Iris pigment epithelial cell (primary cell): ENCODE results near the gene TMEM164.

Experiments
- DNase-seq: peaks from one replicate; pipeline ENCODE4 v3.0.0-alpha.2; 2011; ENCODE audit warnings: low read depth

The TMEM164 gene

GRCh38 chrX:110081320-110081719 lies 78.4 kb downstream of the TMEM164 start:
- no peak for DNase-seq

- DNase-seq, result peak; percentile 52
These were observed 78.8 kb downstream of the TMEM164 start for GRCh38 chrX:110081740-110082139.

GRCh38 chrX:110082161-110082560 lies 79.2 kb downstream of the TMEM164 start:
- peak; percentile 93 for DNase-seq

- DNase-seq, result peak; percentile 69
These were observed 83.4 kb downstream of the TMEM164 start for GRCh38 chrX:110086162-110086915.

GRCh38 chrX:110086916-110087484 lies 84.1 kb downstream of the TMEM164 start:
- DNase-seq, result peak; percentile 95

- DNase-seq, result peak; percentile 95
These were observed 84.8 kb downstream of the TMEM164 start for GRCh38 chrX:110087485-110088356.

GRCh38 chrX:110089656-110090403 lies 86.9 kb downstream of the TMEM164 start:
- peak; percentile 30 for DNase-seq

- DNase-seq, result no peak
These were observed 95.0 kb downstream of the TMEM164 start for GRCh38 chrX:110097920-110098319.

- DNase-seq, result no peak
These were observed 100.4 kb downstream of the TMEM164 start for GRCh38 chrX:110103344-110103743.

- DNase-seq, result no peak
These were observed 101.2 kb downstream of the TMEM164 start for GRCh38 chrX:110104078-110104477.

- DNase-seq, result peak; percentile 70
These were observed 105.5 kb downstream of the TMEM164 start for GRCh38 chrX:110108381-110108821.

GRCh38 chrX:110114260-110114776 lies 111.4 kb downstream of the TMEM164 start:
- no peak for DNase-seq

- no peak for DNase-seq
These were observed 113.4 kb downstream of the TMEM164 start for GRCh38 chrX:110116066-110116980.

- no peak for DNase-seq
These were observed 115.6 kb downstream of the TMEM164 start for GRCh38 chrX:110118530-110118929.

GRCh38 chrX:110119480-110119879 lies 116.6 kb downstream of the TMEM164 start:
- no peak for DNase-seq

GRCh38 chrX:110120025-110120424 lies 117.1 kb downstream of the TMEM164 start:
- no peak for DNase-seq

GRCh38 chrX:110123331-110123782 lies 120.4 kb downstream of the TMEM164 start:
- DNase-seq, result peak; percentile 78

GRCh38 chrX:110125446-110126162 lies 122.7 kb downstream of the TMEM164 start:
- no peak for DNase-seq

GRCh38 chrX:110131031-110131430 lies 128.1 kb downstream of the TMEM164 start:
- DNase-seq, result no peak
